Measurements from ENCODE around the gene PGBD2. TPM values are rescaled to one million over a fixed set of nuclear protein-coding genes. Genes with fewer than 3 reads are reported as not detected.
"Not testable (repeated sequence)": the region's sequence is repeated elsewhere in the genome, so short reads cannot be mapped to it uniquely, and the experiment has no call there.

The PGBD2 gene
- total and polyA plus RNA-seq, 5 experiments from 2014 or later, result 5.3 to 14.5 (median 9.9) TPM

DNA sequence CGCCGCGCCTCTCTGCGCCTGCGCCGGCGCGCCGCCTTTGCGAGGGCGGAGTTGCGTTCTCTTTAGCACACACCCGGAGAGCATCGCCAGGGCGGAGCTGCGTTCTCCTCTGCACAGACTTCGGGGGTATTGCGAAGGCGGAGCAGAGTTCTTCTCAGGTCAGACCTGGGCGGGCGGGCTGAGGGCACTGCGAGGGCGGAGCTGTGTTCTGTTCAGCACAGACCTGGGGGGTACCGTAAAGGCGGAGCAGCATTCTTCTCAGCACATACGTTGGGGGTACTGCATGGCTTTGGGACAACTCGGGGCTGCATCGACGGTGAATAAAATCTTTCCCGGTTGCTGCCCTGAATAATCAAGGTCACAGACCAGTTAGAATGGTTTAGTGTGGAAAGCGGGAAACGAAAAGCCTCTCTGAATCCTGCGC, 39.0 kb downstream of the PGBD2 start:
- H3K4me1 Mint-ChIP-seq, H3K9me3 Mint-ChIP-seq, H3K36me3 Mint-ChIP-seq, H3K27ac Mint-ChIP-seq, H3K27me3 Mint-ChIP-seq, H3K4me3 Mint-ChIP-seq, POLR2A ChIA-PET, DNase-seq, ATAC-seq: not testable (repeated sequence)

GRCh38 chr1:248945453-248945852, 39.4 kb downstream of the PGBD2 start:
- H3K27me3 Mint-ChIP-seq, H3K27ac Mint-ChIP-seq, ATAC-seq, POLR2A ChIA-PET, DNase-seq, H3K4me3 Mint-ChIP-seq, H3K4me1 Mint-ChIP-seq, H3K36me3 Mint-ChIP-seq, H3K9me3 Mint-ChIP-seq: not testable (repeated sequence)

GRCh38 chr1:248945856-248946416, 39.9 kb downstream of the PGBD2 start:
- H3K27ac Mint-ChIP-seq, H3K36me3 Mint-ChIP-seq, ATAC-seq, H3K9me3 Mint-ChIP-seq, DNase-seq, POLR2A ChIA-PET, H3K27me3 Mint-ChIP-seq, H3K4me1 Mint-ChIP-seq, H3K4me3 Mint-ChIP-seq: not testable (repeated sequence)

Other genes with a start within 250 kb of the PGBD2 start
- not detected for gene OR14I1, start 203.5 kb upstream of the PGBD2 start, total RNA-seq
- not detected for gene OR14I1, start 203.5 kb upstream of the PGBD2 start, polyA plus RNA-seq
- not detected for gene LYPD8, start 150.5 kb upstream of the PGBD2 start, total RNA-seq
- gene LYPD8, start 150.5 kb upstream of the PGBD2 start, polyA plus RNA-seq, result not detected
- 10 to 100 TPM; 28.5 to 29.9 TPM for gene SH3BP5L, start 80.3 kb upstream of the PGBD2 start, total RNA-seq
- gene SH3BP5L, start 80.3 kb upstream of the PGBD2 start, polyA plus RNA-seq, result 1 to 10 TPM; 1.6 to 3.5 (median 2.6) TPM
- 10 to 100 TPM; 35.8 to 37.2 TPM for gene ZNF672, start 68.0 kb upstream of the PGBD2 start, total RNA-seq
- gene ZNF672, start 68.0 kb upstream of the PGBD2 start, polyA plus RNA-seq, result 10 to 100 TPM; 17.9 to 25.6 (median 19.6) TPM
- 10 to 100 TPM; 68.9 to 69.6 TPM for gene ZNF692, start 47.1 kb upstream of the PGBD2 start, total RNA-seq
- gene ZNF692, start 47.1 kb upstream of the PGBD2 start, polyA plus RNA-seq, result 1 to 10 TPM; 5.2 to 9.3 (median 5.9) TPM